CD4-positive, alpha-beta T cell treated with Interleukin-12 subunit alpha and Interleukin-12 subunit beta, for 1 hour (primary cell): ENCODE results near the gene PTPN18.

Experiments
- DNase-seq: peaks from one replicate; pipeline ENCODE4 v3.0.0-alpha.2; 2020

PTPN18 gene

GRCh38 chr2:130365963-130366362 lies 10.1 kb downstream of the PTPN18 start:
- DNase-seq: no peak

GRCh38 chr2:130366720-130367119 lies 10.9 kb downstream of the PTPN18 start:
- DNase-seq: no peak

- DNase-seq: no peak
Observed at GRCh38 chr2:130368786-130369185, 12.9 kb downstream of the PTPN18 start.

- DNase-seq: no peak
Observed at GRCh38 chr2:130369311-130369964, 13.6 kb downstream of the PTPN18 start.

GRCh38 chr2:130369965-130370341 lies 14.1 kb downstream of the PTPN18 start:
- DNase-seq: no peak

GRCh38 chr2:130370490-130370889 lies 14.6 kb downstream of the PTPN18 start:
- DNase-seq: peak; percentile 62

- DNase-seq: no peak
Observed at GRCh38 chr2:130371723-130372054, 15.8 kb downstream of the PTPN18 start.

- peak; percentile 70 for DNase-seq
Observed at GRCh38 chr2:130372055-130372832, 16.4 kb downstream of the PTPN18 start.

GRCh38 chr2:130372833-130373807 lies 17.3 kb downstream of the PTPN18 start:
- no peak for DNase-seq

GRCh38 chr2:130373808-130374365 lies 18.0 kb downstream of the PTPN18 start:
- DNase-seq: no peak

GRCh38 chr2:130374587-130375290 lies 18.9 kb downstream of the PTPN18 start:
- DNase-seq: no peak

- no peak for DNase-seq
Observed at GRCh38 chr2:130375291-130376266, 19.7 kb downstream of the PTPN18 start.

GRCh38 chr2:130376433-130377293 lies 20.8 kb downstream of the PTPN18 start:
- no peak for DNase-seq

- no peak for DNase-seq
Observed at GRCh38 chr2:130377491-130377890, 21.6 kb downstream of the PTPN18 start.

GRCh38 chr2:130378206-130378897 lies 22.5 kb downstream of the PTPN18 start:
- DNase-seq: no peak

GRCh38 chr2:130378898-130379214 lies 23.0 kb downstream of the PTPN18 start:
- DNase-seq: no peak

- no peak for DNase-seq
Observed at GRCh38 chr2:130380096-130380934, 24.5 kb downstream of the PTPN18 start.

- no peak for DNase-seq
Observed at GRCh38 chr2:130381145-130381544, 25.3 kb downstream of the PTPN18 start.

- DNase-seq: no peak
Observed at GRCh38 chr2:130381619-130382018, 25.8 kb downstream of the PTPN18 start.
